ENCODE results near the gene PLXND1. TPM values are rescaled to one million over a fixed set of nuclear protein-coding genes. Genes with fewer than 3 reads are reported as not detected.

The PLXND1 gene
- total RNA-seq, 1 donor from 2014 or later = 56.9 TPM

GRCh38 chr3:129526121-129526900, 80.2 kb downstream of the PLXND1 start:
- no peak for DNase-seq (ENCODE audit: extremely low spot score, unreplicated experiment)
- H3K27ac Mint-ChIP-seq = no peak overlapping the region
- H3K9me3 Mint-ChIP-seq = no peaks in the 10 kb centered on the region
- H3K4me3 Mint-ChIP-seq = no peak overlapping the region
- peaks cover 25% of the 10 kb centered on the region for H3K4me1 Mint-ChIP-seq (ENCODE audit: unreplicated experiment)
- TF ChIP-seq CTCF (conservative IDR thresholded peaks at IDR 0.05) = no peak
- no peaks in the 10 kb centered on the region for H3K27me3 Mint-ChIP-seq
- H3K36me3 Mint-ChIP-seq = no peaks in the 10 kb centered on the region

GRCh38 chr3:129525341-129525968, 81.0 kb downstream of the PLXND1 start:
- DNase-seq (ENCODE audit: extremely low spot score, unreplicated experiment) = no peak
- H3K4me1 Mint-ChIP-seq (ENCODE audit: unreplicated experiment) = peaks cover 28% of the 10 kb centered on the region
- no peak for TF ChIP-seq CTCF (conservative IDR thresholded peaks at IDR 0.05)
- H3K9me3 Mint-ChIP-seq = no peaks in the 10 kb centered on the region
- no peaks in the 10 kb centered on the region for H3K27me3 Mint-ChIP-seq
- no peaks in the 10 kb centered on the region for H3K36me3 Mint-ChIP-seq
- H3K4me3 Mint-ChIP-seq = no peak overlapping the region
- H3K27ac Mint-ChIP-seq = no peak overlapping the region

DNA sequence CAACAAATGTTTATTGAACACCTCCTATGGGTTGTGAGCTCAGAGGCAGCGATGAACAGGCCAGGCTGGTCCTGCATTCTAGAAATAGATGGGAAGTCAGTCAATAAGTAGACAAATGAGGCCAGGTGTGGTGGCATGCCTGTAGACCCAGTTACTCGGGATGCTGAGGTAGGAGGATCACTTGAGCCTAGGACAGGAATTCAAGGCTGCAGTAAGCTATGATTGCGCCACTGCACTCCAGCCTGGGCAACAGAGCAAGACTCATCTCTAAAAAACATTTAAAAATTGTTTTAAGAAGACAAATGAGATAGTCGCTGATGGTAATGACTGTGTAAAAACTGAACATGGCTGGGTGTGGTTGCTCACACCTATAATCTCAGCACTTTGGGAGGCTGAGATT, 82.4 kb downstream of the PLXND1 start:
- Mint-ChIP-seq H3K9me3 (no peaks in the 10 kb centered on the region), H3K4me3 (no peak overlapping the region), H3K4me1 (ENCODE audit: unreplicated experiment) (peaks cover 24% of the 10 kb centered on the region), H3K27ac (no peak overlapping the region), H3K36me3 (no peaks in the 10 kb centered on the region), H3K27me3 (no peaks in the 10 kb centered on the region)
- no peak for DNase-seq (ENCODE audit: extremely low spot score, unreplicated experiment)
- no peak for TF ChIP-seq CTCF (conservative IDR thresholded peaks at IDR 0.05)

GRCh38 chr3:129522953-129523352, 83.5 kb downstream of the PLXND1 start:
- TF ChIP-seq CTCF (conservative IDR thresholded peaks at IDR 0.05) = no peak
- peaks cover 23% of the 10 kb centered on the region for H3K4me1 Mint-ChIP-seq (ENCODE audit: unreplicated experiment)
- no peaks in the 10 kb centered on the region for H3K27me3 Mint-ChIP-seq
- no peak overlapping the region for H3K27ac Mint-ChIP-seq
- H3K36me3 Mint-ChIP-seq = no peaks in the 10 kb centered on the region
- no peak for DNase-seq (ENCODE audit: extremely low spot score, unreplicated experiment)
- H3K4me3 Mint-ChIP-seq = no peak overlapping the region
- no peaks in the 10 kb centered on the region for H3K9me3 Mint-ChIP-seq

DNA sequence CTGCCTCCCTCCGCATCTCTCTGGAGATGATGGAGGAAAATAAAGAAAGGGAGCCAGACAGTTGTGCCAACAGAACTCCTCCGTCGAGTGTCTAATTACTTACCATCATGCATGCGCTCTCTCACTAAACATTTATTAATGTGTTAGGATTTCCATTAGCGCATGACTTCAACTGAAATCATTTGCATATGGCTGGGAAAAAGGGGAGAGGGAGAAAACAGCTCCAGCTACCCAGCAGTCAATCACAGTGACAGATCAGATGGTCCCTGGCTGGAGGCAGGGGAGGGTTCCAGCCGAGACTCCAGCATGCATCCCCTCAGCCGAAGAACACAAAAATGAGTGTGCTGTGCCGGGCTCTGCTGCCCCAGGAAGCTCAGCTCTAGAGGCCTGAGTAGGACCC, 84.9 kb downstream of the PLXND1 start:
- peaks cover 3% of the 10 kb centered on the region for H3K36me3 Mint-ChIP-seq
- no peaks in the 10 kb centered on the region for H3K9me3 Mint-ChIP-seq
- H3K4me1 Mint-ChIP-seq (ENCODE audit: unreplicated experiment) = peaks cover 18% of the 10 kb centered on the region
- no peaks in the 10 kb centered on the region for H3K27me3 Mint-ChIP-seq
- DNase-seq (ENCODE audit: extremely low spot score, unreplicated experiment) = no peak
- H3K4me3 Mint-ChIP-seq = no peak overlapping the region
- no peak for TF ChIP-seq CTCF (conservative IDR thresholded peaks at IDR 0.05)
- H3K27ac Mint-ChIP-seq = no peak overlapping the region
